Activated naive CD4-positive, alpha-beta T cell treated with anti-CD3 and anti-CD28 coated beads, Interleukin-2, amount 50 U/mL, for 24 hours (primary cell): ENCODE data around the gene ZNF385B.
"Not testable (repeated sequence)": the region's sequence is repeated elsewhere in the genome, so short reads cannot be mapped to it uniquely, and the experiment has no call there.

Experiments used
- H3K27ac Mint-ChIP-seq: one replicate; pipeline ENCODE4 v1.8.0; 2021; ENCODE audit warnings: mild to moderate bottlenecking, mixed read lengths
- H3K27me3 Mint-ChIP-seq: one replicate; pipeline ENCODE4 v1.8.0; 2021; ENCODE audit warnings: mixed read lengths
- H3K36me3 Mint-ChIP-seq: one replicate; pipeline ENCODE4 v1.8.0; 2021; ENCODE audit warnings: mixed read lengths
- H3K4me1 Mint-ChIP-seq: one replicate; pipeline ENCODE4 v1.8.0; 2021; ENCODE audit warnings: mixed read lengths
- H3K4me3 Mint-ChIP-seq: one replicate; pipeline ENCODE4 v1.8.0; 2021; ENCODE audit warnings: mild to moderate bottlenecking, mixed read lengths
- H3K9me3 Mint-ChIP-seq: one replicate; pipeline ENCODE4 v1.8.0; 2021; ENCODE audit warnings: mixed read lengths

The ZNF385B gene

DNA sequence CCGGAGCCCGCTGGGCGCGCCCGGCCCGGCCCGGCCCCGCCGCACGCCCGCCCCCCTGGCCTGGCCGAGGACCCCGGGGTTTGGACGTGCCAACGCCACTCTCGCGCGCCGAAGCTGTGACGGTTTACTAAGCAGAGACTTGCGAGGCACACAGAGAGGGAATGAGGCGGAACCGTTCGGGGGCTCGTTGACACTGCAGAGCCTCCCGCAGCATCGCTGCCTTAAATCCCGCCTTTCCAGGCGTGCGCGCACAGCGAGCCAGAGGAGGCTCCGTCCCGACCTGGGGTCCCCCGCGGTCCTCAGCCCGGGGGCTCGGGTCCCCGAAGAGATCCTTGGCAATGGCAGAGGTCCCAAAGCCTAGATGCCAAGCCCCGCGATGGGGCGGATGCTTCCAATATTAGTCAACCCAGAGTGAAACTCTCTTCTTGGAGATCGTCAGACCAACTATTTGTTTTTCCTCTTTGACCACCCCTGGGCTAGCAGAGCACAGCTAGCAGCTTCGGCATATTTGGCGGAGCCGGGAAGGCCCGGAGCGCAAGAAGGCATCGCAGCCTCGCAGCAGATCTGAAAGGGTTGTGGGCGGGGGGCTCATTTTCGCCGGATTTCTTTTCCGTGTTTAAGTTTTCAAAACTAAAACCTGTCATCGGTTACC is at the start of gene ZNF385B:
Gene ZNF385B, minus strand, starts transcription at position 197 of the 652 bp plus-strand sequence.
- Mint-ChIP-seq H3K27ac (no peak within 1 kb of the TSS), H3K9me3 (no peaks in the 10 kb centered on the region), H3K4me1 (peaks cover 12% of the 10 kb centered on the region), H3K4me3 (no peak within 1 kb of the TSS), H3K27me3 (peaks cover 44% of the 10 kb centered on the region), H3K36me3 (no peaks in the 10 kb centered on the region)

DNA sequence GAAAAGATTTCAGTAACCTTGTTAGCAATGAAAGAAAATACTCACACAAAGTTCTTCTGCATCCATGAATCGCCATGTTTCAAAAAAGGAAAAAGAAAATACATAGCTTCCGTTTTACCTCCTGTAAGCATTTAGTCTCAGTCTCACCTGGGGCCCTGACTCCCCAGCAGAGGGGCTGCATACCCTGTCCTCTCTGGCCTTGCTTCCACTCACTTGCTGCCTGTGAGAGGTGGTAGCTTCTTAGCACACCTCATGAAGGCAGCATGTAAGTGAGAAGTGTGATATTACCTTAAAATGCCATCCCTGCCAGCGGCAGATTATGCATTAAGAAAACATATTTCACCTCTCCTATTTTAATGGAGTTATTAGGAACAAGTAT is 49.3 kb upstream of the ZNF385B start:
- peaks cover 3% of the 10 kb centered on the region for H3K27me3 Mint-ChIP-seq
- no peak overlapping the region for H3K4me3 Mint-ChIP-seq

DNA sequence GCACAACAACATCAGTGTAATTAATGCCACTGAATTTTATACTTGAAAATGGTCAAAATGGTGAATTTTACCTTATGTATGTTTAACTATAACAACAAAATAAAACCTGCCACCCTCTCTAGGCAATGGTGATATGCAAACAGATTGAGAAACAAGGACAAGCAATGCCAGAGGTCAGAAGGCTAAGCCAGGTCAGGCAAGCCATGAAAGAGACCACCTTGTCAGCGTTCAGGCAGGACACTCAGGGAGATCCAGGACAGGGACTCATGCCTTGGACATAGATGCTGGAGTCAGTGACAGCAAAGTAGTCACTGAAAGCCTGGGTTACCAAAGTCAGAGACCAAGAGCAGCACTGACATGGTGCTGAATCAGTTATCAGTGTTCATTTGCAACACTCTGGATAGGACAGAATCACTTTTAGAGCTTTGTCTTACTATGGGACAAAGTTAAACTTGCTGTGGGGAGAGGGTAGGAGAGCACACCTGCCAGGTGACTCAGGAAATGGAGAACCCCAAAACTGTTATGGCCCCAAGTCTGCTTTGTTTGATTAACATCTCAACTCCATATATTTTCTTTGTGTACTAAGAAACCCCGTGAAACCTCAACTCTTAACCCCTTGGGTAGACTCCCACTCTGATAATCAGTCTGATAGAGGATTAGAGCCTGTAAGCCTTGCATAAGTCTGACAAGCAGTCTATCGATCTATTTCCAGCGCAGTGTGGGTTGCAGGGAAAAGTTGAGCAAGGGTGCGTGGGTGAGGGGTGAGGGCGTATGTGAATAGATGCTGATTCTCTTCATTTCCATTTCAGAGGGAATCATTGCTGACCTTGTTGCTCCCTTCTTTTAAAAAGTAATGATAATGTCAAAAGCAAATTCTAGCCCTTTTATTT is 48.7 kb upstream of the ZNF385B start:
- no peaks in the 10 kb centered on the region for H3K36me3 Mint-ChIP-seq

More for the DNA sequence above, 49.3 kb upstream of the ZNF385B start:
- Mint-ChIP-seq H3K9me3 (no peaks in the 10 kb centered on the region), H3K27ac (no peak overlapping the region), H3K4me1 (no peaks in the 10 kb centered on the region), H3K36me3 (no peaks in the 10 kb centered on the region)

DNA sequence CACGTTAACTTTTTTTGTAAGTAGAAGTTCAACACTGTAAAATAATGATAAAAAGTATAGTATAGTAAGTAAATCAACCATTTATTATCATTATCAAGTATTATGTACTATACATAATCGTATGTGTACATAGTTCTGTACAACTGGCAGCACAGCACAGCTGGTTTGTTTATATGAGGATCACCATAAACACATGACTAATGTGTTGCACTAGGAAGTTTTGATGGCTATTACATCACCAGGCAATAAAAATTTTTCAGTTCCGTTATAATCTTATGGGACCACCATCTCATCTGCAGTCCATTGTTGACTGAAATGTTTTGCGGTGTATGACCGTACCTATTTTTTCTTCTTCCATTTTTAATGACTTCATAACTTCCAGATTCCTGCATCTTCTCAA is 39.2 kb upstream of the ZNF385B start:
- Mint-ChIP-seq H3K4me3 (no peak overlapping the region), H3K4me1 (no peaks in the 10 kb centered on the region), H3K27me3 (peaks cover 3% of the 10 kb centered on the region), H3K27ac (no peak overlapping the region), H3K36me3 (no peaks in the 10 kb centered on the region), H3K9me3 (peaks cover 9% of the 10 kb centered on the region)

More for the DNA sequence above, 48.7 kb upstream of the ZNF385B start:
- no peak overlapping the region for H3K27ac Mint-ChIP-seq
- peaks cover 3% of the 10 kb centered on the region for H3K27me3 Mint-ChIP-seq
- no peaks in the 10 kb centered on the region for H3K9me3 Mint-ChIP-seq
- no peak overlapping the region for H3K4me3 Mint-ChIP-seq
- H3K4me1 Mint-ChIP-seq: no peaks in the 10 kb centered on the region

DNA sequence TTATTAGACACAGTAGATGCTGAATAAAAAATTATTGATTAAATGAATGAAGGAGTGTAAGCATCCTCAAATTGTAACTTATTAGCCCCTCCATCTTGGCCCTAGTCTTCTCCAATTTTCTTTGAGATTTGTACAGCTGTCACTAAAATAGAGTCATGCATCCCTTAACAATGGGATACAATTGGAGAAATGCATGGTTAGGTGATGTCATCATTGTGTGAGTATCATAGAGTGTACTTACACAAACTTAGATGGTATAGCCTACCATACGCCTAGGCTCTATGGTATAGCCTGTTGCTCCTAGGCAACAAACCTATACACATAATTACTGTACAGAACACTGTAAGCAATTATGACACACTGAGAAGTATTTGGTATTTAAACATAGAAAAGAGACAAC is 38.3 kb upstream of the ZNF385B start:
- Mint-ChIP-seq H3K4me3 (no peak overlapping the region), H3K4me1 (no peaks in the 10 kb centered on the region), H3K27ac (no peak overlapping the region), H3K36me3 (no peaks in the 10 kb centered on the region), H3K27me3 (peaks cover 3% of the 10 kb centered on the region), H3K9me3 (peaks cover 9% of the 10 kb centered on the region)

DNA sequence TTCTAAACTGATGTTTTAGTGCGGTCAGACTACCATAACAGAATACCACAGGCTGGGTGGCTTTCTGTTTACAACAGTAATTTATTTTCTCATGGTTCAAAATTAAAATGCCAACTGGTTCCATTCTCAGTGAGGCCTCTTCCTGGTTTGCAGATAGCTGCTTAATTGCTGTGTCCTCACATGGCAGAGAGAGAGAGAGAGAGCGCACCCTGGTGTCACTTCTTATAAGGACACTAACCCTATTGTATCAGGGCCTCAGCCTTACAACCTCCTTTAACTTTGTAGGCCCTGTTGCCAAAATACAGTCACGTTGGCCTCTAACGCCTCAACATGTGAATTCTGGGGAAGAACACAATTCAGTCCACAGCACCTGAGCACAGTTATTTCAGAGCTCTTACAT is 37.5 kb upstream of the ZNF385B start:
- Mint-ChIP-seq H3K4me3 (no peak overlapping the region), H3K27ac (no peak overlapping the region), H3K27me3 (peaks cover 3% of the 10 kb centered on the region), H3K36me3 (no peaks in the 10 kb centered on the region), H3K9me3 (peaks cover 3% of the 10 kb centered on the region), H3K4me1 (no peaks in the 10 kb centered on the region)

DNA sequence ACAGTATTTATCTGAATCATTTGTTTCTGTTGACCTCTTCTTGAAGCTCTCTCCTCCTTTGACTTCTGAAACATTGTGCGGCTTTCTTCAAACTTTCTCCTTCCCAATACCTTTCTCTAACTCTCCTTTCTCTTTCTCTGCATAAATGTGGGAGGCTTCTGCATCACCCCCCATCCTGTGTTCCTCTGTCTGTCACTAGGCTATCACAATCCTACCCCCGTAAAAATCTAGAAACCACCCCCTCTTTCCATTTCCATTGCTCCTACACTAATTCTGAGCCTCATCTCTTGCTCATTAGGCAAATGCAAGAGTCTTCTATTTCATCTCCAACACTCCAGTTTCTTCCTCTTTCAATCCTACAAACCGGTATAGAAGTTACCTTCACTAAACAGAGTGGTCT is 32.2 kb upstream of the ZNF385B start:
- Mint-ChIP-seq H3K4me1 (no peaks in the 10 kb centered on the region), H3K27ac (no peak overlapping the region), H3K36me3 (no peaks in the 10 kb centered on the region), H3K27me3 (no peaks in the 10 kb centered on the region), H3K9me3 (no peaks in the 10 kb centered on the region), H3K4me3 (no peak overlapping the region)

DNA sequence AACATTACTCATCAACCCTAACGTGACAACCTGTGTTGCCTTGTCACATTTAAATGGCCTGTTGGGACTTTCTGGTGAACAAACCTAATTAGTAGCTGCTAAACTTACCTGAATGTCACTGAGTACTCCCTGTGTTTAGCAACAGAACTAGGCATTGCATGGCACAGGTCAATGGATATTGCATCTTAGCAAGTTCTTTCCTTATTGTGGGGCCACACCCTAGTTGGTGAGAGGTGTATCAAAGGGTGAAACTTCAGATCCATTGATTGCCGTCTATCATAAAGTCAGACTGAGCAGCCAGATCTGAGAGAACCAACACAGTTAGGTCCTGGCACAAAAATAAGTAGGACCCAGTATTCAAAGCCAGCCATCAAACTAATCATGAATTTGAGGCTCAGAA is 29.8 kb upstream of the ZNF385B start:
- Mint-ChIP-seq H3K27ac (no peak overlapping the region), H3K4me1 (no peaks in the 10 kb centered on the region), H3K27me3 (peaks cover 2% of the 10 kb centered on the region), H3K4me3 (no peak overlapping the region), H3K9me3 (peaks cover 4% of the 10 kb centered on the region), H3K36me3 (no peaks in the 10 kb centered on the region)

DNA sequence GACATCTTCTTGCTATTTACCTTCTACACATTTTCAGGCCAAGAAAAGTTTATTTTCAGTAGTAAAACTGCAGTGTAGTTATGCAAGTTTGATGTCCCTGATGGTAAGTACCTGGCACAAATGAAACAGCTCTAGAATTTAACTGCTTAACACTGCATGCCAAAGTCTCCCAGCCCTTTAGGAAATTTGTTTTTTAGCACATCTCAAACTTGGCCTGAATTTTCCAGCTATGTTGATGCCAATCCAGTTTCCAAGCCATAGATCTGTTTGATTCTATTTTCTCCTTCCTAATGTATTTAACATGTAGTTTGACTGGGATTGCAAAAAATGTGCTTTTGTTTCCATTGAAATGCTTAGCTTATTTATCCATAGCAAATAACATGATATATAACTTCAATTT is 29.3 kb upstream of the ZNF385B start:
- Mint-ChIP-seq H3K27me3 (peaks cover 2% of the 10 kb centered on the region), H3K4me1 (no peaks in the 10 kb centered on the region), H3K27ac (no peak overlapping the region), H3K4me3 (no peak overlapping the region), H3K9me3 (peaks cover 4% of the 10 kb centered on the region), H3K36me3 (no peaks in the 10 kb centered on the region)

DNA sequence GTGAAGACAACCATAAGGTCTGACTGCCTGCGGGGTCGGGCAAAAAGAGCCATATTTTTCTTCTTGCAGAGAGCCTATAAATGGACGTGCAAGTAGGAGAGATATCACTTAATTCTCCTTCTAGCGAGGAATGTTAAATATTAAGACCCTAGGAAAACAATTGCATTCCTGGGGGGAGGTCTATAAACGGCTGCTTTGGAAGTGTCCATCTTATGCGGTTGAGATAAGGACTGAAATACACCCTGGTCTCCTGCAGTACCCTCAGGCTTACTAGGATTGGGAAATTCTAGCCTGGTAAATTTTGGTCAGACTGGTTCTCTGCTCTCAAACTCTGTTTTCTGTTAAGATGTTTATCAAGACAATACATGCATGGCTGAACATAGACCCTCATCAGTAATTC is 27.2 kb upstream of the ZNF385B start:
- not testable (repeated sequence) for H3K4me1 Mint-ChIP-seq, H3K4me3 Mint-ChIP-seq, H3K36me3 Mint-ChIP-seq, H3K9me3 Mint-ChIP-seq, H3K27ac Mint-ChIP-seq, H3K27me3 Mint-ChIP-seq

DNA sequence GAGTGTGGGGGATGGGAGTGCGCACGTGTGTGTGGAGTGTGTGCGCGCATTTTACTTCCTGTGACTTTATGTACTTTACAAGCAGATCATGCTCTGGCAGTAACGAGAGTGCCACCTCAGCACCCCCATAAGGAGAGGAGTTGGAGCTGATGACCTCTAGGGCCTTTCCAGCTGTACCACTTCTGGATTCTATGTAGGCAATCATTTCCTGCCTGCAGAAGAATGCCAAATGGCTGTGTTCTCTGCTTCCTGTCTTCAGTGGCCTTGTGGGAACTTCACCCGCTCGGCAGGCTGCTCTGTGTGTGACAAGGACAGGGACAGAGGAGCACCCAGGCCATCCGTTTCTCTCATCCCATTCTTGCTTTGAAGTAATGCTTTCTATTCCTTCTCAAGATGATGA is 22.8 kb upstream of the ZNF385B start:
- no peaks in the 10 kb centered on the region for H3K36me3 Mint-ChIP-seq
- H3K4me1 Mint-ChIP-seq: no peaks in the 10 kb centered on the region
- peaks cover 4% of the 10 kb centered on the region for H3K9me3 Mint-ChIP-seq
- H3K27ac Mint-ChIP-seq: no peak overlapping the region
- peaks cover 5% of the 10 kb centered on the region for H3K27me3 Mint-ChIP-seq
- H3K4me3 Mint-ChIP-seq: no peak overlapping the region

DNA sequence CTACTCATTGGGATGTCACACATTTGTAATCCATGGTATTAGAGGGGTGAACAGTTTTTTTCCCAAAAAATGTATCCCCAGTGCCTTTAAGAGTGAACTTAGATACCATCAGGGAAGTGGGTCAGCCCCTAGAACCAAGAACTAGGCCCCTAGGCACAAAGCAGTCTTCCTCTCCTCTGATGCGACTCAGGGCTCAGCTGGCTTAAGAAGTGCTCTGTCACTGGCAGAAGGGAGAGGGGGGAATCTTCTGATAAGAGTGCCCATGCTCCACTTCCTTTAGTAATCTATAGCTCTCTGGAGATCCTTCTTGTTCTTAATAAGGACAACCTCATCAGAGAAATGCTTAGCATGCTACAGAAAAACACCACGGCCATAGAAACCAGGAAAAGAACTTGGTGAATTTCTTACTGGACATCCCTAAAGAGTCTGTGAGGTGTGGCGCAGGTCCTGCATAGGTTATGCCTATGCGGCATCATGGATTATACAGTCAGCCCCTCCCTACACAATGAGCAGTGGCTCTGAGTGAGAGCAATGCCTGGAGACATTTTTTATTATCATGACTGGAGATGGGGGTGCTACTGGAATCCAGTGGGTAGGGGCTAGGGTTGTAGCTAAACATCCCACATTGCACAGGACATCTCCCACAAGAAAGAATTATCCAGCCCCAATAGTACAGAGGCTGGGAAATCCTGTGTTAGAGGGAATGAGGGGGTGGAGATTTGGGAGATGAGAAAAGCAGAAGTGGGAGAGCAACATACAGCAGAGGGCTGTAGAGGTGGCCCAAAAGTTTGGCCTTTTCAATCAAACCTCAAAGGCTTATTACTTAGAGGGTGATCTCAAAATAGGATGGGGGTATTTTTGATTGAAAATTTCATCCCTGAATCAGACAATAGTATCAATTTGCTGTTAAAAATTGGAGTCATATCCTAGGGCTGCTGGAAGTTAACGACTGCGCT is 21.7 kb upstream of the ZNF385B start:
- Mint-ChIP-seq H3K27ac (no peak overlapping the region), H3K27me3 (peaks cover 5% of the 10 kb centered on the region), H3K9me3 (peaks cover 4% of the 10 kb centered on the region), H3K36me3 (no peaks in the 10 kb centered on the region), H3K4me1 (no peaks in the 10 kb centered on the region), H3K4me3 (no peak overlapping the region)

DNA sequence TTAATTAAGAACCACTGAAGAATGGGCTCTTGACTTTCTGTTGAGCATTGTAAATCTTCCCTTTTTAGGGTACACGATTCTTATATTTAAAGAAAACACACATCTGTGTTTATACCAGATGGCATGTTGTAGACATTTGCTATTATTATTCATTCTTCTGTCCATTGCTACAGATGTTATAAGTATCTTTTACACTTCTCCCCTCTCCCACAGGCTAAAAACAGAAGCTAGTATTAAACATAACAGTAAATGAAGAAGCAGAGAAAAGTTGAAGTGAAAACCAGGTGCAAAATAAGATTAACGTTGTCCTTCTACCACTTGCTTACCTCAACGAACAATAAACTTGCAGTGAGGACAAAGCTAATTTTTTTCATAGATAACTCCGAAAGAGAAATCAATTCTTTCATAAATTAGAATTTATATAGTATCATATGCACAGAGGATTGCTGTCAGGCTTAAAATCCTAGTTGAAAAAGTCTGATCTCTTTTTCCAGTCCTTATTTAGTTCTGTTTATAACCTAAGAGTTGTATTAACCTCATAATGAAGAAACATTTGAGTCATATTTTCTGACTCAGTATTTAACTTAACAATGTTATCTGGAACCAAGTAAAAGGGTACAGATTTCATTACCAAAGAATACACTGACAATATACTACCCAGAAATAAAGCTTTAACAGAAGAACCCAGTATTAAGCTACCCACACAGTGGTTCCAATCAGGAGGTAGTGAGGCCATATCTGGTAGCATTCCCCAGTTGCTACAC is 16.4 kb upstream of the ZNF385B start:
- Mint-ChIP-seq H3K27me3 (peaks cover 5% of the 10 kb centered on the region), H3K27ac (no peak overlapping the region), H3K4me1 (no peaks in the 10 kb centered on the region), H3K4me3 (no peak overlapping the region), H3K9me3 (no peaks in the 10 kb centered on the region), H3K36me3 (no peaks in the 10 kb centered on the region)

DNA sequence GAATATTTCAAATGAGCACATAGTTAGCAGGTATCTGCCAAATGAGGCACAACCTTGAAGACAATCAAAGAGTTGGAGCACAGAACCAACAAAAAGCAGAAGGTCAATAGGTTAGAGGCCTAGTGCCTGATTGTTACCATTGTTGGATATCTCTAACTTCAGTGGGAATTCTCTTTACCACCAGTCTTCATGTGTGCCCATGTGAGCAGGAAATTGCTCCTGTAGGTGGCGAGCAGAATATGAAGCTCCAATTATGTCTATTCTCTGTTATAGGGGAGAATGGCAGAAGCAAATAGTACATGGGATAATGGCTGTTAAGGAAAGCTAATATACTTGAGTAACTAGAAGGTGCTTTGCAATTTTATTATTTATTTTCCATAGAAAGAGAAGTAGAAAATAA is 14.9 kb upstream of the ZNF385B start:
- no peaks in the 10 kb centered on the region for H3K4me1 Mint-ChIP-seq
- no peak overlapping the region for H3K27ac Mint-ChIP-seq
- H3K4me3 Mint-ChIP-seq: no peak overlapping the region
- H3K27me3 Mint-ChIP-seq: peaks cover 9% of the 10 kb centered on the region
- no peaks in the 10 kb centered on the region for H3K36me3 Mint-ChIP-seq
- no peaks in the 10 kb centered on the region for H3K9me3 Mint-ChIP-seq

DNA sequence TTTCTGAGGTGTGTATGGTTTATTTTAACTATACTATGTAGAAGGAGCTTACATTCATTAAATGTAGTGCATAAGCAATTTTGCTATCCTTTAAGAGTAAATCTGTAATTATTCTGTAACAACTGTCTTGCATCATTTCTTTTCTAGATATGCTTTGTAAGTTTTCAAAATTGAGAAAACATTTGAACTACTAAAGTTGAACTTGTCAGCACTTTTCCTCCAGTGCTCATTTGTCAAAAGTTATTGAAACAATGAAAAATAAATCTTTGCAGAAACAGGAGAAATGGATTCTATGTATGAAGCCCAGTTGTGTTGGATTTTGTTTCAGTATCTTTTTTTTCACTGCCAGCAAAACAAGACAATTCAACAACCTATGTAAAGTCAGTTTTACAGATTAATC is 14.5 kb upstream of the ZNF385B start:
- no peak overlapping the region for H3K4me3 Mint-ChIP-seq
- H3K9me3 Mint-ChIP-seq: no peaks in the 10 kb centered on the region
- H3K27ac Mint-ChIP-seq: no peak overlapping the region
- H3K36me3 Mint-ChIP-seq: no peaks in the 10 kb centered on the region
- H3K4me1 Mint-ChIP-seq: no peaks in the 10 kb centered on the region
- peaks cover 9% of the 10 kb centered on the region for H3K27me3 Mint-ChIP-seq
